Sigmoid colon (tissue), 4 donors: ENCODE data around the gene TRIM52.

Source experiments
- EP300 ChIP-seq, 4 donors: sonication (generic); formaldehyde crosslinking; IDR thresholded peaks; one replicate each; pipeline ENCODE4 v1.6.1; 2017; ENCODE audit warnings: antibody characterized with exemption in 4 of 4
- POLR2A ChIP-seq, 2 donors: fragments of 450-650 bp; IDR thresholded peaks; one replicate each; pipeline ENCODE4 v1.6.1; 2016; ENCODE audit warnings: antibody characterized with exemption in 2 of 2, mild to moderate bottlenecking in 2 of 2, moderate library complexity in 2 of 2
- POLR2AphosphoS5 ChIP-seq, 4 donors: sonication (generic); formaldehyde crosslinking; IDR thresholded peaks; one replicate each; pipeline ENCODE4 v1.6.1; 2017; ENCODE audit warnings: antibody characterized with exemption in 4 of 4
- TF ChIP-seq, protein P1 (sequence below), 4 experiments: fragments of 450-650 bp in 3 of 4; fragments of 200-600 bp in 1 of 4; IDR thresholded peaks; one replicate each; pipeline ENCODE4 v1.5.1; 2016 to 2019; ENCODE audit warnings: antibody characterized with exemption in 4 of 4, mild to moderate bottlenecking in 3 of 4, moderate library complexity in 2 of 4

DNA sequence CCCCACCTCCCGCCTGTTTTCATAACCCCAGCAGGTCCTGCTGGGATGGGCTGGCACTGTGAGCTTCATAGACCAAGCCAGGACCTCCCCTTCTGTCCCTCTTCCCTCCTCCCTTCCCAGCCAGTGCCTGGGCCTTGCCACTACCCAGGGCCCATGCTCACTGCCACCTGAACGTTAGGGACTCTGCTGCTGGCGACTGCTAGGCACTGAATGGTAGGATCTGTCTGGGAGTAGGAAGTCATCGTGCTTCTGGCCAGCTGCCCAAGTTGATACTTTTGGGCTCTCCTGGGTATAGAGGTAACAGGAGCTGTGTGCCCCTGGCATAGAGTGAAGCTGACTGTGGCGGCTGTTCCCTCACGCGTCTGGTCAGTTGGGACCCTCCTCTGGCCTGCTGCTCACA lies 29.5 kb downstream of the TRIM52 start:
- TF ChIP-seq POLR2AphosphoS5 (IDR thresholded peaks at IDR 0.05) (no peak), EP300 (IDR thresholded peaks at IDR 0.05) (no peak), POLR2A (IDR thresholded peaks at IDR 0.05) (no peak)
- TF ChIP-seq, protein P1, sequence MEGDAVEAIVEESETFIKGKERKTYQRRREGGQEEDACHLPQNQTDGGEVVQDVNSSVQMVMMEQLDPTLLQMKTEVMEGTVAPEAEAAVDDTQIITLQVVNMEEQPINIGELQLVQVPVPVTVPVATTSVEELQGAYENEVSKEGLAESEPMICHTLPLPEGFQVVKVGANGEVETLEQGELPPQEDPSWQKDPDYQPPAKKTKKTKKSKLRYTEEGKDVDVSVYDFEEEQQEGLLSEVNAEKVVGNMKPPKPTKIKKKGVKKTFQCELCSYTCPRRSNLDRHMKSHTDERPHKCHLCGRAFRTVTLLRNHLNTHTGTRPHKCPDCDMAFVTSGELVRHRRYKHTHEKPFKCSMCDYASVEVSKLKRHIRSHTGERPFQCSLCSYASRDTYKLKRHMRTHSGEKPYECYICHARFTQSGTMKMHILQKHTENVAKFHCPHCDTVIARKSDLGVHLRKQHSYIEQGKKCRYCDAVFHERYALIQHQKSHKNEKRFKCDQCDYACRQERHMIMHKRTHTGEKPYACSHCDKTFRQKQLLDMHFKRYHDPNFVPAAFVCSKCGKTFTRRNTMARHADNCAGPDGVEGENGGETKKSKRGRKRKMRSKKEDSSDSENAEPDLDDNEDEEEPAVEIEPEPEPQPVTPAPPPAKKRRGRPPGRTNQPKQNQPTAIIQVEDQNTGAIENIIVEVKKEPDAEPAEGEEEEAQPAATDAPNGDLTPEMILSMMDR (IDR thresholded peaks at IDR 0.05): no peak
